Naive thymus-derived CD4-positive, alpha-beta T cell (primary cell): ENCODE measurements around the gene SCGB1D1. TPM values are rescaled to one million over a fixed set of nuclear protein-coding genes. Genes with fewer than 3 reads are reported as not detected.

Experiments
- ATAC-seq: fragments of 150-1000 bp; cut with Tn5 transposase; 2 replicates; pipeline ENCODE4 v1.10.0; 2021; ENCODE audit warnings: mild to moderate bottlenecking, moderate library complexity
- CTCF ChIA-PET: fragments of 350-600 bp; sonication (Branson Sonifier 250); formaldehyde crosslinking; loops from one replicate; lab custom pipeline; 2021; ENCODE audit warnings: antibody characterized with exemption; lab: Charles Lee
- POLR2A ChIA-PET: fragments of 350-600 bp; sonication (Branson Sonifier 250); formaldehyde crosslinking; loops from one replicate; lab custom pipeline; 2021; ENCODE audit warnings: antibody characterized with exemption, inconsistent platforms; lab: Charles Lee
- DNase-seq, 9 donors: peaks; one replicate each; pipeline versions ENCODE4 v3.0.0 to v3.0.0-alpha.2; 2020 to 2022; ENCODE audit warnings: mixed read lengths in 1 of 9
- H3K27ac ChIP-seq: one replicate; pipeline ENCODE4 v1.7.0; 2013; ENCODE audit warnings: mild to moderate bottlenecking, low read depth, low read length, moderate library complexity
- H3K27me3 ChIP-seq, 2 donors: one replicate each; pipeline ENCODE4 v1.7.0; 2013; ENCODE audit warnings: low read length in 2 of 2, mild to moderate bottlenecking in 2 of 2, moderate library complexity in 2 of 2; ENCODE audit not compliant: control insufficient read depth in 2 of 2, insufficient read depth in 2 of 2
- H3K36me3 ChIP-seq, 3 experiments: 1 replicate in 2 of 3; 2 replicates in 1 of 3; pipeline ENCODE4 v1.7.0; 2013; ENCODE audit warnings: low read length in 3 of 3, mild to moderate bottlenecking in 3 of 3, moderate library complexity in 1 of 3; ENCODE audit not compliant: insufficient read depth in 3 of 3, control insufficient read depth in 2 of 3
- H3K4me1 ChIP-seq, 2 donors: one replicate each; pipeline ENCODE4 v1.7.0; 2013; ENCODE audit warnings: low read length in 2 of 2, mild to moderate bottlenecking in 2 of 2, moderate library complexity in 1 of 2; ENCODE audit not compliant: control insufficient read depth in 2 of 2, insufficient read depth in 2 of 2
- H3K4me3 ChIP-seq: 2 replicates; pipeline ENCODE4 v1.7.0; 2013; ENCODE audit warnings: mild to moderate bottlenecking, low read length
- H3K9me3 ChIP-seq, 3 experiments: 1 replicate in 2 of 3; 2 replicates in 1 of 3; pipeline ENCODE4 v1.7.0; 2013; ENCODE audit warnings: low read length in 3 of 3; ENCODE audit not compliant: control insufficient read depth in 2 of 3
- H3K27ac Mint-ChIP-seq, 9 donors: one replicate each; pipeline ENCODE4 v1.8.0; 2020 to 2022; ENCODE audit warnings: mixed read lengths in 9 of 9, mild to moderate bottlenecking in 8 of 9, moderate library complexity in 5 of 9, inconsistent platforms in 2 of 9
- H3K27me3 Mint-ChIP-seq, 5 donors: one replicate each; pipeline ENCODE4 v1.8.0; 2021 to 2022; ENCODE audit warnings: mixed read lengths in 5 of 5, mild to moderate bottlenecking in 1 of 5
- H3K36me3 Mint-ChIP-seq, 5 donors: one replicate each; pipeline ENCODE4 v1.8.0; 2020 to 2022; ENCODE audit warnings: mixed read lengths in 5 of 5, mild to moderate bottlenecking in 3 of 5, inconsistent platforms in 1 of 5
- H3K4me1 Mint-ChIP-seq, 7 donors: one replicate each; pipeline ENCODE4 v1.8.0; 2020 to 2022; ENCODE audit warnings: mixed read lengths in 7 of 7, mild to moderate bottlenecking in 3 of 7, inconsistent platforms in 1 of 7
- H3K4me3 Mint-ChIP-seq, 10 donors: one replicate each; pipeline ENCODE4 v1.8.0; 2020 to 2022; ENCODE audit warnings: mild to moderate bottlenecking in 10 of 10, mixed read lengths in 10 of 10, moderate library complexity in 6 of 10, inconsistent platforms in 2 of 10
- H3K9me3 Mint-ChIP-seq, 11 donors: one replicate each; pipeline ENCODE4 v1.8.0; 2020 to 2022; ENCODE audit warnings: mixed read lengths in 11 of 11, mild to moderate bottlenecking in 4 of 11, inconsistent platforms in 1 of 11, moderate library complexity in 1 of 11
- intact Hi-C, 2 donors: fragments of 100-400 bp; cut with micrococcal nuclease; formaldehyde crosslinking; loops; one replicate each; pipeline ENCODE4 v1.15.1; 2023
- polyA plus RNA-seq, 2 donors: library from polyadenylated mRNA; unstranded; fragments of 300-500 nt; fragmentation: Illumina TruSeq; gene quantifications; one replicate each; pipeline ENCODE4 v1.2.3, GENCODE V29; 2021
- total RNA-seq, 6 experiments: library from RNA in 5 of 6; stranded (reverse) in 5 of 6; gene quantifications; 1 replicate in 5 of 6; 2 replicates in 1 of 6; pipeline ENCODE4 v1.2.3 and lab custom pipeline; 2021 to 2026

SCGB1D1 gene
- total and polyA plus RNA-seq, 7 experiments from 2014 or later, result not detected

- H3K27me3 Mint-ChIP-seq, result peaks cover 23 to 44% (median 31%) of the 10 kb centered on the region in 5 donors
- ChIA-PET CTCF (no interaction called here), POLR2A (no interaction called here)
- Histone ChIP-seq H3K4me3 (no peak overlapping the region), H3K27ac (no peak overlapping the region), H3K4me1 (no peaks in the 10 kb centered on the region), H3K36me3 (no peaks in the 10 kb centered on the region), H3K27me3 (no peaks in the 10 kb centered on the region), H3K9me3 (no peaks in the 10 kb centered on the region)
- ATAC-seq, result no peak
- H3K4me1 Mint-ChIP-seq, result no peaks in the 10 kb centered on the region
- intact Hi-C loops, result no loop called here
- DNase-seq, result no peak
- H3K27ac Mint-ChIP-seq, result no peak overlapping the region
- no peak overlapping the region for H3K4me3 Mint-ChIP-seq
- H3K36me3 Mint-ChIP-seq, result peaks cover 0 to 3% (median 0%) of the 10 kb centered on the region in 5 donors
- no peaks in the 10 kb centered on the region for H3K9me3 Mint-ChIP-seq
Measured at GRCh38 chr11:62241095-62241494, 51.1 kb downstream of the SCGB1D1 start.

- no peaks in the 10 kb centered on the region for H3K9me3 Mint-ChIP-seq
- H3K36me3 Mint-ChIP-seq, result peaks cover 0 to 3% (median 0%) of the 10 kb centered on the region in 5 donors
- ChIA-PET POLR2A (no interaction called here), CTCF (no interaction called here)
- DNase-seq, result no peak
- no peak within 1 kb of the TSS for H3K4me3 Mint-ChIP-seq
- H3K27me3 ChIP-seq, result no peaks in the 10 kb centered on the region
- peaks cover 18 to 48% (median 40%) of the 10 kb centered on the region in 5 donors for H3K27me3 Mint-ChIP-seq
- H3K27ac ChIP-seq, result no peak within 1 kb of the TSS
- no peak for ATAC-seq
- H3K36me3 ChIP-seq, result no peaks in the 10 kb centered on the region
- no peaks in the 10 kb centered on the region for H3K4me1 Mint-ChIP-seq
- intact Hi-C loops, result no loop called here
- H3K9me3 ChIP-seq, result no peaks in the 10 kb centered on the region
- H3K27ac Mint-ChIP-seq, result peak within 1 kb of the TSS in 1 of 9 donors; percentile 27
- H3K4me3 ChIP-seq, result no peak within 1 kb of the TSS
- no peaks in the 10 kb centered on the region for H3K4me1 ChIP-seq
Measured at GRCh38 chr11:62242021-62242420, 52.0 kb downstream of the SCGB1D1 start, which contains the start of gene SCGB1D2. Gene SCGB1D2 (plus strand): TSS chr11:62242239. CDS start chr11:62242308, 69 bp downstream.

Other genes with a start within 250 kb of the SCGB1D1 start
- gene BEST1, start 239.9 kb upstream of the SCGB1D1 start, total RNA-seq, result 1 to 10 TPM in 2 of 5 experiments, under 1 TPM in 2, not detected in 1; 0.49 to 7.1 (median 0.75) TPM
- gene BEST1, start 239.9 kb upstream of the SCGB1D1 start, polyA plus RNA-seq, result 1 to 10 TPM in 1 of 2 donors, under 1 TPM in 1; 0.83 to 1.4 TPM
- gene FTH1, start 222.6 kb upstream of the SCGB1D1 start, total RNA-seq, result 1,000 to 10,000 TPM in 2 of 5 experiments, 100 to 1,000 TPM in 3; 684 to 3,858 (median 993) TPM
- gene FTH1, start 222.6 kb upstream of the SCGB1D1 start, polyA plus RNA-seq, result 1,000 to 10,000 TPM; 2,587 to 3,203 TPM
- 100 to 1,000 TPM in 1 of 5 experiments, 10 to 100 TPM in 4; 18.6 to 124 (median 25.6) TPM for gene INCENP, start 66.2 kb upstream of the SCGB1D1 start, total RNA-seq
- 1 to 10 TPM; 2.8 to 4.0 TPM for gene INCENP, start 66.2 kb upstream of the SCGB1D1 start, polyA plus RNA-seq
- not detected for gene SCGB2A1, start 18.5 kb downstream of the SCGB1D1 start, total RNA-seq
- not detected for gene SCGB2A1, start 18.5 kb downstream of the SCGB1D1 start, polyA plus RNA-seq
- gene SCGB1D2, start 52.0 kb downstream of the SCGB1D1 start, total RNA-seq, result not detected
- gene SCGB1D2, start 52.0 kb downstream of the SCGB1D1 start, polyA plus RNA-seq, result not detected
- not detected for gene SCGB2A2, start 79.9 kb downstream of the SCGB1D1 start, total RNA-seq
- gene SCGB2A2, start 79.9 kb downstream of the SCGB1D1 start, polyA plus RNA-seq, result not detected
- not detected for gene SCGB1D4, start 108.9 kb downstream of the SCGB1D1 start, total RNA-seq
- not detected for gene SCGB1D4, start 108.9 kb downstream of the SCGB1D1 start, polyA plus RNA-seq
- 10 to 100 TPM in 1 of 5 experiments, 1 to 10 TPM in 4; 2.1 to 10.6 (median 4.3) TPM for gene ASRGL1, start 147.2 kb downstream of the SCGB1D1 start, total RNA-seq
- gene ASRGL1, start 147.2 kb downstream of the SCGB1D1 start, polyA plus RNA-seq, result 1 to 10 TPM; 3.1 to 4.2 TPM
- gene SCGB1A1, start 228.8 kb downstream of the SCGB1D1 start, total RNA-seq, result not detected
- not detected for gene SCGB1A1, start 228.8 kb downstream of the SCGB1D1 start, polyA plus RNA-seq